SK-N-DZ (cell line): Measurements from ENCODE around the gene WASHC1.
"Not testable (repeated sequence)": the region's sequence is repeated elsewhere in the genome, so short reads cannot be mapped to it uniquely, and the experiment has no call there.

ENCODE experiments used
- DNase-seq: peaks from one replicate; pipeline ENCODE4 v3.0.0-alpha.2; 2015; ENCODE audit warnings: low spot score

The WASHC1 gene

GRCh38 chr9:14129-14809 lies 15.0 kb downstream of the WASHC1 start:
- DNase-seq, result not testable (repeated sequence)

- not testable (repeated sequence) for DNase-seq
Observed at GRCh38 chr9:11206-11605, 18.1 kb downstream of the WASHC1 start.

- not testable (repeated sequence) for DNase-seq
Observed at GRCh38 chr9:10653-11053, 18.6 kb downstream of the WASHC1 start.

GRCh38 chr9:10207-10606 lies 19.0 kb downstream of the WASHC1 start:
- DNase-seq, result not testable (repeated sequence)
